Large intestine (tissue), 3 donors: ENCODE data around the gene CIT. TPM values are rescaled to one million over a fixed set of nuclear protein-coding genes. Genes with fewer than 3 reads are reported as not detected.

Source experiments
- DNase-seq, 2 donors: peaks; one replicate each; pipeline versions ENCODE4 v3.0.0 to v3.0.0-alpha.2; 2013
- H3K27ac ChIP-seq: one replicate; pipeline ENCODE4 v1.5.1; 2013; ENCODE audit warnings: low read length
- H3K27me3 ChIP-seq: 2 replicates; pipeline ENCODE4 v1.6.1; 2013; ENCODE audit warnings: low read length; ENCODE audit not compliant: control insufficient read depth, insufficient read depth
- H3K36me3 ChIP-seq: 2 replicates; pipeline ENCODE4 v1.6.1; 2013; ENCODE audit warnings: low read length; ENCODE audit not compliant: control insufficient read depth, insufficient read depth
- H3K4me1 ChIP-seq: one replicate; pipeline ENCODE4 v1.6.1; 2013; ENCODE audit warnings: low read length; ENCODE audit not compliant: control insufficient read depth, insufficient read depth
- H3K4me3 ChIP-seq: one replicate; pipeline ENCODE4 v1.5.1; 2013; ENCODE audit warnings: low read length
- H3K9me3 ChIP-seq: one replicate; pipeline ENCODE4 v1.6.1; 2013; ENCODE audit warnings: mild to moderate bottlenecking, low read depth, low read length, moderate library complexity; ENCODE audit not compliant: control insufficient read depth
- WGBS: methylation state at CpG from one replicate; pipeline ENCODE4 v1.1.5; 2013; ENCODE audit warnings: low lambda C conversion rate; ENCODE audit not compliant: insufficient coverage; 5-methylcytosine and 5-hydroxymethylcytosine counted together
- polyA plus RNA-seq: library from polyadenylated mRNA; unstranded; fragments of 120-200 nt; gene quantifications from one replicate; pipeline ENCODE4 v1.2.1, GENCODE V29; 2013

CIT gene
- polyA plus RNA-seq, 1 donor: 9.4 TPM

DNA sequence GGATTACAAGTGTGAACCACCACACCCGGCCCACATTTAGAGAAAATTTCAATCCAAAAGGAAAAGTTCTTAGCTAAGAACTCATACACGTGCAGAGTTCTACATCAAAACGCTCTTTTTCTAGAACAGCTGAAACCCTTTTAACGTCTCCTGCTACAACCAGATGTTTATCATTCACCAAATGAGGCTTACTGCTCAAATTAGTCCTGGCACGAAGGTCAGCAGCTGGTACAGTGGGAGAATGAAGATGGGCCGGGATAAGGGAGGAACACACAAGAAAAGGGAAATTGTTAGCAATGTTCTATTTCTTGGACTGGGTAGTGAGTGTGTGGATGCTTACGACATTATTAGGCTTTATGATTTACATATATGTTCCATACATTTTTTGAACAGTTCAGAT is 171.9 kb downstream of the CIT start:
- Histone ChIP-seq H3K9me3 (no peaks in the 10 kb centered on the region), H3K4me3 (no peak overlapping the region), H3K4me1 (no peaks in the 10 kb centered on the region), H3K36me3 (peaks cover 7% of the 10 kb centered on the region), H3K27ac (no peak overlapping the region), H3K27me3 (no peaks in the 10 kb centered on the region)
- WGBS: 40% methylated on average over 1 of the region's 7 CpGs
- no peak for DNase-seq

DNA sequence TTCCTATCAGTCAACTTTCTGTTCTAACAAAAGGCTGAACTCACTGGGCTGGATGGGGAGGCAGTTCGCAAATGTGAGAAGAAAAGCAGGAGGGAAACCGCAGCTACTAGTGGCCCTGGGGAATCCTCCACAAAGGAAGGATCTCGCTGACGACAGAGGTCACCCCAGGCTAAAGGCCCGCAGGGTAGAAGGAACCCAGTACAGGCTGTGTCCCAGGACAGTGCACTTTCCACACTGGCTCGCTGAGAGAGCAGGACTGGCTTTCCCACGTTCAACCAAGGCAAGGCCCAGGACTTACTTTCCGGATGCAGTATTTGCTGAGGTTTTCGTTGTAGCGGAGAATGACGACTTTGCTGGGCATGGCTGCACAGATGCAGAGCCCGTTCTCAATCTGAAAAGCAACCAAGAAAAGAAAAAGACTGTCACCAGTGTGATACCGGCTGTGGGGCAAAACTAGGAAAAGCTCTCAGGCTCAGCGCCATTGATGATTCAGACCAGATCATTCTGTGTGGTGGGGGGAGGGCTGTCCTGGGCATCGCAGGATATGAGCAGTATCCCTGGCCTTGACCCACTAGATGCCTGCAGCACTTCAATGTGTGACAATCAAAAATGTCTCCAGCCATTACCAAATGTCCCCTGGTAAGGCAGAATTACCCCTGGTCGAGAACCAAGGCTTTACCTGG is 172.9 kb downstream of the CIT start:
- no peak for DNase-seq
- Histone ChIP-seq H3K27ac (no peak overlapping the region), H3K36me3 (peaks cover 7% of the 10 kb centered on the region), H3K4me3 (no peak overlapping the region), H3K9me3 (no peaks in the 10 kb centered on the region), H3K4me1 (no peaks in the 10 kb centered on the region), H3K27me3 (no peaks in the 10 kb centered on the region)
- no CpG with 5 or more reads among the region's 16 CpGs for WGBS

DNA sequence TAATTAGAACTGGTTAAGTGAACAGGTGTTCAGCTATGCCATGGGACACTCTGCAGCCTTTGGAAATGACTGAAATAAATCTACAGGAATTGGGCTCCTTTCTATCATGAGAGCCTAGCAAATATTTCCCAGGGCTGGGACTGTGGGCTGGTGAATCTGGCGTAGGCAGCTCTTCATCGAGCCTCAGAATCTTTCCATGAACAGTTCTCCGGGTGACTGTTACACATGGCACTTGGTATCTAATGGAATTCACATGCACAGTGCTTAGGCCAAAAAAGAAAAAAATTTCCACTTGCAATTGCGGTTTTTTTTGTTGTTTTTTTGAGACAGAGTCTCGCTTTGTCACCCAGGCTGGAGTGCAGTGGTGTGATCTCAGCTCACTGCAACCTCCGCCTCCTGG is 177.0 kb downstream of the CIT start:
- H3K27ac ChIP-seq: no peak overlapping the region
- H3K36me3 ChIP-seq: peaks cover 14% of the 10 kb centered on the region
- H3K4me1 ChIP-seq: no peaks in the 10 kb centered on the region
- no peaks in the 10 kb centered on the region for H3K9me3 ChIP-seq
- no CpG with 5 or more reads among the region's 6 CpGs for WGBS
- no peak overlapping the region for H3K4me3 ChIP-seq
- DNase-seq: no peak
- H3K27me3 ChIP-seq: no peaks in the 10 kb centered on the region

DNA sequence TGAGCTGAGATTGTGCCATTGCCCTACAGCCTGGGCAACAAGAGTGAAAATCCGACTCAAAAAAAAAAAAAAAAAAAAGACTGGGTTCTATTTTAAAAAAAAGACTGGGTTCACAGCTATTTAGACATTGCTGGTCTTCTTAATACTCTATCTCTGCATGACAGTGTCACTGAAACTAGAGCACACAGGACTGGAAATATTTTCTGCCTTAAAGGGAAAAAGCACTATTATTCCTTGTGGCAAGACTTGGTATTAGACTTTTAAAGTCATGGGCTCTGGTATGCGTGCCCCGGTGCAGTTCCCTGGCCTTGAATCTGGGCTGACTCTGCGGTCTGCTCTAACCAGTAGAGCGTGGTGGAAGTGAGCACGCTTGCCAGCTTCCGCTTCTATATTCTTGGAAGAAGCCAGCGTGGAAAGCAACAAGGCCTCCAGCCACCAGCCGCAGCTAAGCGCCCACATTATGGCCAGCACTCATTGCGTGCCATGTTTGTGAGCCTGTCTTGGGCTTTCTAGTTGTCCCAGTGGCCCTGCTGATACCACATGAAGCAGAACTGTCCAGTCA is 177.8 kb downstream of the CIT start:
- H3K9me3 ChIP-seq: no peaks in the 10 kb centered on the region
- no peak for DNase-seq
- WGBS: no CpG with 5 or more reads among the region's 11 CpGs
- peaks cover 14% of the 10 kb centered on the region for H3K36me3 ChIP-seq
- peaks cover 8% of the 10 kb centered on the region for H3K4me1 ChIP-seq
- no peak overlapping the region for H3K4me3 ChIP-seq
- no peak overlapping the region for H3K27ac ChIP-seq
- no peaks in the 10 kb centered on the region for H3K27me3 ChIP-seq

DNA sequence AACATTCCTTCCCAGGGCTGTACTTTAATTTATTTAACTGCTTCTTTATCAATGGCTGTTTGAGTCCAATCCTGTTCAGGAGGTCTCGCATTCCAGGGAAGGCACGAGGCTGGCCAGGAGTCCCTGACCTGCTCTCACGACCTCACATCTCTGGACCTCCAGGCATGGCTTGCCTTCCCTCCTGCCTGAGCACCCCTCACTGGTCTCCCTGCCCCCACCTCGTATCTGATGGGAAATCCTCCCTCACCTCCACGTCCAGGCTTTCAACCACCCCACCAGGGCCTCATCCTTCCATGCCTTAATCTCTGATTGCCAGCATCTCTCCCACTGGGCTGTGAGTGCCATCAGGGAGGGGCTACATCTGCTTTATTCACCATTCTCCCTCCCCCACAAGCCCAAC is 180.2 kb downstream of the CIT start:
- Histone ChIP-seq H3K36me3 (peaks cover 14% of the 10 kb centered on the region), H3K27me3 (no peaks in the 10 kb centered on the region), H3K4me1 (peaks cover 28% of the 10 kb centered on the region), H3K4me3 (no peak overlapping the region), H3K27ac (no peak overlapping the region), H3K9me3 (no peaks in the 10 kb centered on the region)
- DNase-seq: no peak
- WGBS: no CpG with 5 or more reads among the region's 5 CpGs

DNA sequence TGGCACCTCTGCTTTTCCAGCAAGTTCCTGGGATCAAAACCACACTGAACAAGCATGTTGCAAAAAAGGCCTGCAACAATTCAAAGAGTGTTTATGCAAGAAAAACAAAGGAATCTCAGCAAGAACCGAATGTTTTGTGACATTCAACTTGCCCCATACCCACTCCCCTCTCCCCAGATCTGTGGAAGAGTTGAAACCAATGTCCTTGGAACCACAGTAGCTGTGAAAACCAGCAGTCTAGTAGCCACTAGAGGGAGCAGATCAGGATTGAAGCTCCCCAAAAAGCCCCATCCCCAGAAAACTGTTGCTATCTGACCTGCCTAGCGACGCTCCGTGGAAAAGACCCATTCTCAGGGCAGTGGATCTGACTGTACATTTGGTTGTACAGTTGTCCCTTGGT is 182.1 kb downstream of the CIT start:
- peak overlapping the region; percentile 93 for H3K27ac ChIP-seq
- H3K27me3 ChIP-seq: no peaks in the 10 kb centered on the region
- peaks cover 14% of the 10 kb centered on the region for H3K36me3 ChIP-seq
- DNase-seq: no peak
- no CpG with 5 or more reads among the region's 4 CpGs for WGBS
- H3K4me1 ChIP-seq: peaks cover 43% of the 10 kb centered on the region
- H3K4me3 ChIP-seq: no peak overlapping the region
- no peaks in the 10 kb centered on the region for H3K9me3 ChIP-seq

DNA sequence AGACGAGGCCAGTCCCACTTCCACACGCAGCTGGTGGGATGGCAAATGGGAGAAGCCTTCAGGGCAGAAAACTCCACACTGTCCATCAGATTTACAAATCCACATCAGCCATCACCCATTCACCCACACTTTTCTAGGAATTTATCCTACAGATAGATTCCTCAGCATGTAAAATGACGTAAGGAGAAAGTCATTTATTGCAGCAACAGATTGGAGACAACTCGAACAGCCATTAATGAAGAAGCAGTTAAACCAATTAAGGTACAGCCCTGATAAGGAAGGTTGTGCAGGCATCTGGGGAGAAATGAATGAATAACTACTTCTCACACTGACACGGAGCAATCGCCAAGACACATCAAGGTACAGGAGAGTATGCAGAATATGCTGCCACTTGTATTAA is 183.0 kb downstream of the CIT start:
- no peak overlapping the region for H3K4me3 ChIP-seq
- WGBS: 0% methylated on average over 2 of the region's 6 CpGs
- H3K4me1 ChIP-seq: peaks cover 43% of the 10 kb centered on the region
- peak overlapping the region; percentile 93 for H3K27ac ChIP-seq
- no peaks in the 10 kb centered on the region for H3K27me3 ChIP-seq
- peak; percentile 78 to 89 for DNase-seq
- peaks cover 9% of the 10 kb centered on the region for H3K36me3 ChIP-seq
- no peaks in the 10 kb centered on the region for H3K9me3 ChIP-seq

DNA sequence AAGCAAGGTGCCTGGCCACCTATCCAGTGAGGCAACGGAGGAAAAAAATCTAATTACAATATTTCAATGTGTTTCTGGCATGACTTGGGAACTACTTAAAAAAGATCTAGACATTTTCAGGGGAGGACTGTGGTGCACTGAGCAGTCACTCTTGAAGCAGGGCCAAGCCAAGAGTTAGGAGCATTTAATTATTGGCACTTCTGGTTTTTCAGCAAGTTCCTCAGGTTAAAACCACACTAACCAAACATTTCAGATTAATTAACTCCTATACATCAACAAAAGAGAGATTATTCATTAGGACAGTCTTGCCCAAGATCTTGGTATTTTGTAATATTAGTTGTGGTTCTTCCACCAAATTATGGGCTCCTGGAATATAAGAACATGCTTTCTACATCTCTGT is 183.6 kb downstream of the CIT start:
- peaks cover 9% of the 10 kb centered on the region for H3K36me3 ChIP-seq
- no peaks in the 10 kb centered on the region for H3K9me3 ChIP-seq
- no CpG with 5 or more reads among the region's 1 CpG for WGBS
- no peak overlapping the region for H3K4me3 ChIP-seq
- no peaks in the 10 kb centered on the region for H3K27me3 ChIP-seq
- H3K4me1 ChIP-seq: peaks cover 43% of the 10 kb centered on the region
- DNase-seq: no peak
- H3K27ac ChIP-seq: peak overlapping the region; percentile 93

DNA sequence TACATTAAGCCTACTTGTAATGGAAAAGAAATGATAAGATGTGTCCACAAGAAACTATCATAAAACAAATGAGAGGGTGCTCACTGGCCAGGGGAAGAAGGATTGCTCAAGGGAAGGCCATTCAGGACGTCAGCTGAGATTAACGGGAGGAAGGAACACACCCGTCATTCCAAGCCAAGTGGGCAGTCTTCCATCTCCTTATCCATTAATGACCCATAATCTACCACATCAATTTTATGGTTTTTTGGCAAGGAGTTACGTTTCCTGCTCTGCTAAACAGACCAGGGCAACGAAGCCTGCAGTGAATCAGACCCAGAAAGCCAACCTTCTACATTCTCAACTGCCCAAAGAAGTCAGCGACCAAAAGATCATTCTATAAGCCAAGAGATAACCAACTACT is 184.1 kb downstream of the CIT start:
- no CpG with 5 or more reads among the region's 6 CpGs for WGBS
- H3K27me3 ChIP-seq: no peaks in the 10 kb centered on the region
- H3K27ac ChIP-seq: peak overlapping the region; percentile 93
- H3K36me3 ChIP-seq: peaks cover 9% of the 10 kb centered on the region
- H3K4me3 ChIP-seq: no peak overlapping the region
- H3K4me1 ChIP-seq: peaks cover 43% of the 10 kb centered on the region
- no peaks in the 10 kb centered on the region for H3K9me3 ChIP-seq
- peak; percentile 91 to 95 for DNase-seq

DNA sequence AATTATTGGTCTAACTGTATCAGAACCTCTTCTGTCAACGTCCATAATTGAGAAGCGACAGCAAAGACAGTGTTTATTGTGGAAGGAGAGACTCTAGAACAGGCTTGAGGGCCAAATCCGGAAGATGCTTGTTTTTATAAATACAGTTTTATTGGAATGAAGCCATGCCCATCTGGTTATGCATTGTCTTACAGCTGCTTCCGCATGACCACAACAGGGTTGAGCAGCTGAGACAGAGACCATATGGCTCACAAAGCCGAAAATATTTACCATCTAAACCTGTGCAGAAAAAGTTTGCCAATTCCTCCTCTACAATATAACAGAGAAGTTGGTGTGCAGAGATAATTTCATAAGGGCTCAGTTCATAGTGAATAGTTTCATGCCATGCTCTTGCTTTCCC is 184.7 kb downstream of the CIT start:
- Histone ChIP-seq H3K36me3 (peaks cover 4% of the 10 kb centered on the region), H3K4me3 (no peak overlapping the region), H3K4me1 (peaks cover 43% of the 10 kb centered on the region), H3K27ac (peak overlapping the region; percentile 93), H3K9me3 (no peaks in the 10 kb centered on the region), H3K27me3 (no peaks in the 10 kb centered on the region)
- WGBS: no CpG with 5 or more reads among the region's 5 CpGs
- DNase-seq: no peak
